IMR-90 (cell line): Measurements from ENCODE around the gene DGKD.

Source experiments
- BHLHE40 ChIP-seq: fragments of 150-350 bp; IDR thresholded peaks from 2 replicates; pipeline ENCODE4 v1.6.1; 2016; ENCODE audit warnings: mild to moderate bottlenecking, low read depth, low read length
- CEBPB ChIP-seq: IDR thresholded peaks from 2 replicates; pipeline ENCODE4 v1.6.1; 2012; ENCODE audit warnings: low read depth, low read length, improper control_type of control experiment
- FOS ChIP-seq: fragments of 150-350 bp; IDR thresholded peaks from 2 replicates; pipeline ENCODE4 v1.6.1; 2016; ENCODE audit warnings: low read depth, low read length
- POLR2A ChIP-seq: IDR thresholded peaks from 2 replicates; pipeline ENCODE4 v1.6.1; 2012; ENCODE audit warnings: mild to moderate bottlenecking, low read depth, low read length
- RAD21 ChIP-seq: IDR thresholded peaks from 2 replicates; pipeline ENCODE4 v1.6.1; 2012; ENCODE audit warnings: low read length, improper control_type of control experiment
- RCOR1 ChIP-seq: IDR thresholded peaks from 2 replicates; pipeline ENCODE4 v1.6.1; 2012; ENCODE audit warnings: mild to moderate bottlenecking, low read length, improper control_type of control experiment; ENCODE audit not compliant: insufficient replicate concordance
- RFX5 ChIP-seq: IDR thresholded peaks from 2 replicates; pipeline ENCODE4 v1.8.0; 2012; ENCODE audit warnings: low read depth, mild to moderate bottlenecking, low read length, moderate library complexity
- SMC3 ChIP-seq: fragments of 150-350 bp; IDR thresholded peaks from 2 replicates; pipeline ENCODE4 v1.6.1; 2016; ENCODE audit warnings: low read depth, mild to moderate bottlenecking, antibody characterized with exemption, low read length, moderate library complexity
- USF2 ChIP-seq: fragments of 150-350 bp; IDR thresholded peaks from 2 replicates; pipeline ENCODE4 v1.6.1; 2017; ENCODE audit warnings: mild to moderate bottlenecking, antibody characterized with exemption, low read length, low read depth
- TF ChIP-seq, protein P1 (sequence below): conservative IDR thresholded peaks from 2 replicates; pipeline ENCODE4 v1.5.1; 2012; ENCODE audit warnings: mild to moderate bottlenecking, low read depth, low read length, improper control_type of control experiment
- TF ChIP-seq, protein P2 (sequence below): fragments of 150-350 bp; IDR thresholded peaks from 2 replicates; pipeline ENCODE4 v1.6.1; 2016; ENCODE audit warnings: low read depth, mild to moderate bottlenecking, low read length, moderate library complexity, borderline replicate concordance

- no peak for TF ChIP-seq RCOR1
- TF ChIP-seq, protein P1, sequence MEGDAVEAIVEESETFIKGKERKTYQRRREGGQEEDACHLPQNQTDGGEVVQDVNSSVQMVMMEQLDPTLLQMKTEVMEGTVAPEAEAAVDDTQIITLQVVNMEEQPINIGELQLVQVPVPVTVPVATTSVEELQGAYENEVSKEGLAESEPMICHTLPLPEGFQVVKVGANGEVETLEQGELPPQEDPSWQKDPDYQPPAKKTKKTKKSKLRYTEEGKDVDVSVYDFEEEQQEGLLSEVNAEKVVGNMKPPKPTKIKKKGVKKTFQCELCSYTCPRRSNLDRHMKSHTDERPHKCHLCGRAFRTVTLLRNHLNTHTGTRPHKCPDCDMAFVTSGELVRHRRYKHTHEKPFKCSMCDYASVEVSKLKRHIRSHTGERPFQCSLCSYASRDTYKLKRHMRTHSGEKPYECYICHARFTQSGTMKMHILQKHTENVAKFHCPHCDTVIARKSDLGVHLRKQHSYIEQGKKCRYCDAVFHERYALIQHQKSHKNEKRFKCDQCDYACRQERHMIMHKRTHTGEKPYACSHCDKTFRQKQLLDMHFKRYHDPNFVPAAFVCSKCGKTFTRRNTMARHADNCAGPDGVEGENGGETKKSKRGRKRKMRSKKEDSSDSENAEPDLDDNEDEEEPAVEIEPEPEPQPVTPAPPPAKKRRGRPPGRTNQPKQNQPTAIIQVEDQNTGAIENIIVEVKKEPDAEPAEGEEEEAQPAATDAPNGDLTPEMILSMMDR: no peak
- TF ChIP-seq, protein P2, sequence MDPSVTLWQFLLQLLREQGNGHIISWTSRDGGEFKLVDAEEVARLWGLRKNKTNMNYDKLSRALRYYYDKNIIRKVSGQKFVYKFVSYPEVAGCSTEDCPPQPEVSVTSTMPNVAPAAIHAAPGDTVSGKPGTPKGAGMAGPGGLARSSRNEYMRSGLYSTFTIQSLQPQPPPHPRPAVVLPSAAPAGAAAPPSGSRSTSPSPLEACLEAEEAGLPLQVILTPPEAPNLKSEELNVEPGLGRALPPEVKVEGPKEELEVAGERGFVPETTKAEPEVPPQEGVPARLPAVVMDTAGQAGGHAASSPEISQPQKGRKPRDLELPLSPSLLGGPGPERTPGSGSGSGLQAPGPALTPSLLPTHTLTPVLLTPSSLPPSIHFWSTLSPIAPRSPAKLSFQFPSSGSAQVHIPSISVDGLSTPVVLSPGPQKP: no peak
- TF ChIP-seq POLR2A: no peak
- no peak for TF ChIP-seq RAD21
- TF ChIP-seq RFX5: no peak
- no peak for TF ChIP-seq USF2
- no peak for TF ChIP-seq SMC3
- no peak for TF ChIP-seq CEBPB
- no peak for TF ChIP-seq FOS
- no peak for TF ChIP-seq BHLHE40
Measured at GRCh38 chr2:233361297-233361696, 7.0 kb downstream of the DGKD start.
